HG03097 (cell line): ENCODE results near the gene SLC16A8.
"Not testable (repeated sequence)": the region's sequence is repeated elsewhere in the genome, so short reads cannot be mapped to it uniquely, and the experiment has no call there.

Source experiments
- ATAC-seq: cut with Tn5 transposase; IDR thresholded peaks from one replicate; pipeline ENCODE4 v1.9.1; 2021; ENCODE audit not compliant: unreplicated experiment, low FRiP score

Gene SLC16A8

DNA sequence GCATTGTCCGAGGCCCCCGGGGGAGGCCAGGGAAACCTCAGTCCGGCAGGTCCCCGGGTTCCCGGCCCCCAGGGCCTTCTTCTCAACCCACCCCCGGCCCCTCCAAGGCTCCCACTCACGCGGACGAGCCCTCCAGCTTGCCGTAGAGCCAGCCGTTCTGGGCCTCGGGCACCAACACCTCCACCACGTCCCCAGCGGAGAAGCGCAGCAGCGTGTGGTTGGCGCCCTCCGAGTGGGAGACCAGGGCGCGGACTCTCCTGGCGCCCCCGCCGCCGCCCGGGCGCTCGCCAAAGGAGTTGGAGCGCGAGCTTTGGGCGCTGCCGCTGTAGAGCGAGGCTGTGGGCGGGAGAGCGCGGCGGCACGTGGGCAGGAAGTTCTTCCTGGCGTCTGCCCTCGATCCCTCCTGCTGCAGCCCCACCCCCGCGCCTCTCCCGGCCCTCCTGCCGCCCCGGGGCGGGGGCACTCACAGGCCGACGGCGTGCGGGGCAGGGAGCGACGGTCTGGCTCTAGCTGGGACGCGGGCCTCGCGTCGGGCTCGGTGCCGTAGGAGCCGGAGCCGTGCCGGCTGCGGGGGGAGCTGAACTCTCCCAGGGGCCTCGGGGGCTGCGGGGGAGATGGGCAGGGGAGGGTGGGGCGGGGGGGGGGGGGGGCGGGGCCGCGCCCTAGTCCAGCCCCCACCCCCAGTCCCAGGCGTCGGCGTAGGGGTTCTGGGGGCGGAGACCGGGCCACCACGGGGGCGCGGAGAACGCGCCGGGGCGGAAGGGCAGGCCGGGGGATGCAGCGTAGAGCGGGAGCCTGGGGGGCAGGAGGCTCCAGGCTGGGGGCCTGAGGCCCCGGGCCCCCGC, 4.9 kb upstream of the SLC16A8 start:
- ATAC-seq, result no peak

DNA sequence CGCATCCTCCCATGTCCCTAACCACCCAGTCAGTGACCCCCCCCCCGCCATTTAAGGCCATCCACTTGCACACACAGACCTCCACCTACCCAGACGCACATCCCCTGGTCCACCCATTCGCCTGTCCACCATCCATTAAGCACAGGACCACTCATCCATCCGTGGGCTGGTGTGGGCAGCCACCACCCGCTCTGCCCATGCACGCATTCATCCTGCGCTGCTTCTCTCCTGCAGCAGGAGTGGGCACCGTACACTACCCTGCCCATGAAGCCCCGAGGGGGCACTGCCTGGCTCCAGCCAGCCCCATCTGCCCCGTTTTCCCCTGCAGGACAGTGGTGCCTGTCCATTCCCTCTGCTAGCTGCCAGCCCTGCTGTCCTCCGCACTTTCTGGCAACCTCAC, 3.9 kb upstream of the SLC16A8 start:
- ATAC-seq, result no peak

DNA sequence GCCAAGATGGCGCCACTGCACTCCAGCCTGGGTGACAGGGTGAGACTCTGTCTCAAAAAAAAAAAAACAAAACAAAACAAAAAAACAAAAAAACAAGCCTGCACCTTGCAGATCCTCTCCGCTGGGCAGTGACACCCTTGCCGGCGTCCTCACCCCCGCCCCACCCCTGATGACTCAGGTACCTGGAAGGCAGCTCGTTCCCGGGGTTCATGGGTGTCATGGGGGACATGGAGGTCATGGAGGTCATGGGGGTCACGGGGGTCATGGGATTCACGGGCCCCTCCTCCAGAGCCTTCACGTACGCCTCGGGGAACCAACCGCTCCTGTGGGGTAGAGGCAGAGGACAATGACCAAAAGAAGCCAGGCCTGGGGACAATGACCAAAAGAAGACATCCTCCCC, 3.0 kb upstream of the SLC16A8 start:
- no peak for ATAC-seq

DNA sequence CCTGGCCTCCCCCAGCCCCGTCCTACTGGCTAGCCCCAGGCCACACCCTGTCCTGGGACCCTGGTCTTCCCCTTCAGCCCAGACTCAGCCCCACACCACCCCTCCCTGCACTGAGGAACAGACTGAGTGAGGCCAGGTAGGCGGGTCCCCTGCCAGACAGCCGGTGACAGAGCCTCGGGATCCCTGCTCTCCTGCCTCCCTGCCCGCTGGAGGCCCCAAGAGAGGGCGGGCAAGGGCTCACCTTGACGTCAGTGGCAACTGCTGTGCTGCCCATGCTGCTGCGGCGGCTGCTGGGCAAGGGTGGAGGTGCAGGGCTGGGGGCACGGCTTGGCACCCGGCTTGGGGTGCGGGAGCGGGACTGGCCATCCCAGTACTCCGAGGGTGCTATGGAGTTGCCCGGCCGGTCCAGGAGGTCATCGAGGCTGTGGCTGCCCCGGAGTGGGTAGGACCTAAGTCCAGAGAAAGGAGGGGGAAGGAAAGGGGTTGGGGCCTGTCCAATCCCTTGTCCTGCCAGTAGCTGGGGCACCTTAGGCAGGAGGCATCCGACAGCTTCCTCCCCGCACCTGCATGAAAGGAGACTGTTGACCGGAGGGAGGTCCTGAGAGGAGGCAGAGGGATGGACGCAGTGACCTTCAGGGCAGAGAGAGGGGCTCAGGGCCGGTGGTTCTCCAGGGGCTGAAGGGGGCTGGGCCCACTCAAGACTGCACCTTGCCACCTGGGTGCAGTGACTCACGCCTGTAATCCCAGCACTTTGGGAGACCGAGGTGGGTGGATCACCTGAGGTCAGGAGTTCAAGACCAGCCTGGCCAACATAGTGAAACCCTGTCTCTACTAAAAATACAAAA, 2.2 kb upstream of the SLC16A8 start:
- ATAC-seq, result no peak

DNA sequence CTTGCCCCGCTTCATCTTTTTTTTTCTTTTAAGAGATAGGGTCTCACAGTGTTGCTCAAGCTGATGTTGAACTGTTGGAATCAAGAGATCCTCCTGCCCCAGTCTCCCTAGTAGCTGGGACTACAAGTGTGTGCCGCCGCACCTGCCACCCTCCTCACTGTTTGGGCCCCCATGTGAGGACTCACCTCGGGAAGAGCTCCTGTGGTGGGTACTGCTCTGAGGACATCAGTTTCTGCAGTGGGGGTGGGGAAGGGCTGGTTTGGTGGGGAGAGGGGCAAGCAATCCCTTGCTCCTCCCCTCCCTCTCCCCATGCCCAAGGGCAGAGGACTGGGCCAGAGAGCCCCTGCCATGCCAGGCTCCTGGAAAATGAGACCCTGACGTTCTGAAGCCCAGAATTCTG, 1.5 kb upstream of the SLC16A8 start:
- ATAC-seq, result no peak

DNA sequence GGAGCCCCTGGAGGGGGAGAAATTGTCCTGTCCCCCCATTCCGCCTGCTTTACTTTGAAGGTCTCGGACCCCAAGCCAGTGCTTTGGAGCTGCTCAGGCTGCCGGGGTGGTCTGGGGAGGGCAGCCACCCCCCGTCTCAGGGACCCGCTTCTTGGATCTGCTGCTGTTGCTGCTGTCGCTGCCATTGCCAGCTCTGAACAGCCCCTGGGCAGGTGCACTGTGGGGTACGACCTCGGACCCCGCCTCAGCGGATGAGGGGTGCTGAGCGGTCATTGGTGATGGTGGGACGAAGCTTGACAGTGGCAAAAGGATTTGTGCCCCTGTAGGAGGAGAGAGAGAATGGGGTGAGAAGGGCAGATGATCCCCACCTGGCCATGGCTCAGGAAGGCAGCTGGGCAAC, 1.1 kb upstream of the SLC16A8 start:
- no peak for ATAC-seq

DNA sequence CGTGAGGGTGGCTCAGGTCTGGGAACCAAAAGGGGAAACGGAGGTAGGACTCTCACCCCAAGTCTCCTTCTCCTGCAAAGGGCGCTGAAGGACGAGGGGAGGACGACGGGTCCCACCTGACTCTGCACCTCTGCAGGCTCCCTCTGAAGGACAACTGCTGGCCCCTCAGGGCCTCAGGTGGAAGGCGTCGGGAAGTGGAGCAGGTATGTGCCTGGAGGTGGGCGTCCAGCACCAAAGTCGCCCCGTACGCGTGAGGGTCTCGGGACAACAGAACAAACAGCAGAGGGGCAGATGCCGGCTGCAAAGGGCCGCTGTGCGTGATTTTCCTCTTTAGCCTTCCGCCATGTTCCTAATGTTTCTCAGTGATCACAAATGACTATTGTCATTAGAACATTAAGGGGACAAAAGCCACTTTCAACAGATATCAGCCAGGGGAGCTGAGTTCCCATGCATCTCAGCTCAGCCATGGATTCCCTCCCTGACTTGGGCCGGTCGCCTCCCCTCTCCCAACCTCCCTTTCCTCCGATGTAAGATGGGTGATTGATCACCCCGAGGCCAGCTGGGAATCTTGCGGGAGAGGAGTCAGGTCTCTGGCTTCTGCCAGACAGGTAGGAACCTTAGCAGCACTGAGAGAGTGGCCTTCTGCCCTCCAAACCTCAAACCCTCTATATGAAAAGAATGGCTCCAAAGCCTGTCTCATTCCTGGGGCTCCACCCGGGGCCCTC, 836 bp downstream of the SLC16A8 start:
- no peak for ATAC-seq

DNA sequence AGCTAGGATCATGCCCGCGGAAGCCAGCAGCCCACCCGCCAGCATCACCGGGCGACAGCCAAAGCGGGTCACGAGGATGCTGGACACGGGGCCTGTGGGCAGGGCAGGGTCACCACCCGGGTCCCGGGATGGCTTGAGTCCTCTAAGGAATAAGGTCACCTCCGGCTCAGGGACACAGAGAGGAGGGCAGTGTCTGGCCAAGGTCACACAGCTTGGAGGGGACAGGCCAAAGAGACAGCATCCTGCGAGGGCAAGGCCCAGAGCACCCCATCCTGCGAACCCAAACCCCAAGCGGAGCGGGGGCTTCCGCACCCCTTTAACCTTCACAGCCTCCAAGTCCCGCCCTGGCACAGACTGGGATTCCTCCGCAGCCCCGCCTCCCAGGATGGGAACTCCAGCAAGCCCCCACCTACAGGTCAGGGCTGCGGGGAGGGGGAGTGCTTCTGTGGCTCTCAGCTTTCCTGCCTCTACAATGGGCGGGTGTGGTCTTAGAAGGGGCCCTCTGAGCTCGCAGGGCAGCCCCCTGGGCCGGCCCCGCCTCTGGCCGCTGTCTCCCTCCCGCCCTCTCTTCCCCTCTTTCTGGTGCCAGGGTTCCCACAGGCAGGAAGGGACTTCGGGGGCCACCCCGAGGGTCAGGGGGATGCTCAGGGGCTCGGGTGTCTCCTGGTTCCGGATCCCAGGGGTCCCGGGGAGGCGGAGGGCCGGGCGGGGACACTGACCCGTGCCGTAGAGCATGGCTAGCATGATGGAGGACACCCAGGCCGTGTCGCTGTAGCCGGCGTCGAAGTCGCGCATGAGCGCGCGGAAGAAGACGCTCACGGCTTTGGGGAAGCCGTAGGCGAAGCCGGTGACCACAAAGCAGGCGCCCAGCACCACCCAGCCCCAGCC, 1.8 kb downstream of the SLC16A8 start:
- ATAC-seq, result no peak

DNA sequence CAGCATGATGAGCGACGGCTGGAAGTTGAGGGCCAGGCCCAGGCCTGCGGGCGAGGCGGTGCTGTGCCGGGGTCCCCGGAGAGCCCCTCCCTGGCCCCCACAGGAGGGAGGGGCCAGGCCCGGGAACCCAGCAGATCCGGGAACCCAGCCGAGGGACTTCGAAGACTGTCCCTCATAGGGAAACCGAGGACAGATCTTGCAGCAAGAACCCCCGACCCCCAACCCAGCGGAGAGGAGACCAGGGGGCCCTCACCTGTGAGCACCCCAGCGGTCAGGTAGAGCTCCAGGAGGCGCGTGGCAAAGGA, 2.4 kb downstream of the SLC16A8 start:
- no peak for ATAC-seq

DNA sequence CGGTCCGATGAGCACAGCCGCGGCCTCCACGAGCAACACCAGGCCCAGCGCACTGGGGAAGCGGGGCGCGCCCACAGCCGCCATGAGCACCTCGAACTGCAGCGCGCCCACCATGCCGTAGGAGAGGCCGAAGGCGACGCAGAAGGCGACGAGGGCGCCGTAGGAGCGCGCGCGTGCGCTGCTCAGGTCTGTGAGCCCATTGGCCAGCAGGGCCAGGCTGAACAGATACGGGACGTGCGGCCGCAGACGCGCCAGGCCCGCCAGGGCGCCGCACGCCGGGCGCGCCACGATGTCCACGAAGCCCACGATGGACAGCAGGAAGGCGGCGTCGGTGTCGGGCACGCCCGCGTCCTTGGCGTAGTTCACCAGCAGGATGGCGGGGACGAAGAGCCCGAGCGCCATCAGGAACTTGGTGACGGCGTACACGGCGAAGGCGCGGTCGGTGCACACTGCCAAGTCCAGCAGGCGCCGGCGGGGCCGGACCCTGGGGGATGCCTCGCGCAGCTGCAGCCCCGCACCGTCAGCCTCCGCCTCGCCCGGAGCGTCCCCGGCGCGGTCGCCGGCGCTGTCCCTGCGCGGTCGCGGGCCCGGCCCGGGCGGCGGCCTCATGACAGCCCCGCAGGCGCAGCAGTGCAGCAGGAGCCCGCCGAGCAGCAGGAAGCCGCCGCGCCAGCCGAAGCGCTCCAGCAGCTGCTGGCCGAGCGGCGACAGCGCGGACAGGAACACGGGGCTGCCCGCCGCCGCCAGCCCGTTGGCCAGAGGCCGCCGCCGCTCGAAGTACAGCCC, 2.9 kb downstream of the SLC16A8 start:
- ATAC-seq, result no peak

DNA sequence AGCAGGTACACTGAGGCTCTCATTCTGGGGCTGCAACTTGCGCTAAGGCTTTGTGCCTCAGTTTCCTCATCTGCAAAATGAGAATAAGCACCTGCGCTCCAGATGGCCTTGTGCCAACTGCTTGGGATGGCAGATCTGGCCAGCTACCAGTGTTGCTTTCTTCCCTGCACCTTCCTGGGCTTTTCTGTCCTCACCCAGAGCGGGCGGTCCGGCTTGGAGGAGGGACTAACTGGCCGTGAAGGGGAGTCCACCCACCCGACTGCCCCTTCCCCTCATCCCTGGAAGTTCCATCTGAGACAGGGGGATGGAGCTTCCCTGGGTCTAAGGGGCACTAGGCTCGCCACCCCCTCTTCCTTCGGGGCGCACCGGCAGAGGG, 3.5 kb downstream of the SLC16A8 start:
- no peak for ATAC-seq

DNA sequence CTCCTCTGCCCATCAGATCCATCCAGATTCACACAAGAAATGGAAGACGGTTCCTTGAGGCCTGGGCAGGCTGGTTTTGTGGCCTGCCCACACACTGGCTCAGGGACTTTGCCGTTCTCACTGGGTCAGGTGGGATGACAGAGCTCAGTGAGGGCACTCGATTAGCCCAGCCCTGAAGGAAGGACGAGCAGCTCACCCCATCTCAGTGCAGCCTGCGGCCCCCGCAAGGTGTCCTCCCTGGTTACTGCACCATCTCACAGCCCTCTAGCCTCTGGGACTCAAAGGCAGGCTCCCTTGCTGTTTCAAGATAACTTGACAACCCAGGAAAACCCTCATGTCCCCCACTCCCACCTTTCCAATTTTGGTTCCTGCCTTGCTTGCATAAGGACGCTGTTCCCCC, 4.2 kb downstream of the SLC16A8 start:
- ATAC-seq, result no peak

DNA sequence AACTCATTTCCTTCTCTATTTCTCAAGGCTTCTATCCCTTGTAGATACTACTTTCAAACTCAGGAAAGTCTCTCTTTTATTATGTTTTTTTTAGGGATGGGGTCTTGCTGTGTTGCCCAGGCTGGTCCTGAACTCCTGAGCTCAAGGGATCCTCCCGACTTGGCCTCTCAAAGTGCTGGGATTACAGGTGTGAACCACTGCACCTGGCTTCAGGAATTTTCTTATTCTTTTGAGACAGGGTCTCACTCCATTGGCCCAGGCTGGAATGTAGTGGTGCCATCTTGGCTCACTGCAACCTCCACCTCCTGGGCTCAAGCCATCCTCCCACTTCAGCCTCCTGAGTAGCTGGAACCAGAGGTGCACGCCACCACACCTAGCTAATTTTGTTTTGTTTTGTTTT, 4.8 kb downstream of the SLC16A8 start:
- not testable (repeated sequence) for ATAC-seq

DNA sequence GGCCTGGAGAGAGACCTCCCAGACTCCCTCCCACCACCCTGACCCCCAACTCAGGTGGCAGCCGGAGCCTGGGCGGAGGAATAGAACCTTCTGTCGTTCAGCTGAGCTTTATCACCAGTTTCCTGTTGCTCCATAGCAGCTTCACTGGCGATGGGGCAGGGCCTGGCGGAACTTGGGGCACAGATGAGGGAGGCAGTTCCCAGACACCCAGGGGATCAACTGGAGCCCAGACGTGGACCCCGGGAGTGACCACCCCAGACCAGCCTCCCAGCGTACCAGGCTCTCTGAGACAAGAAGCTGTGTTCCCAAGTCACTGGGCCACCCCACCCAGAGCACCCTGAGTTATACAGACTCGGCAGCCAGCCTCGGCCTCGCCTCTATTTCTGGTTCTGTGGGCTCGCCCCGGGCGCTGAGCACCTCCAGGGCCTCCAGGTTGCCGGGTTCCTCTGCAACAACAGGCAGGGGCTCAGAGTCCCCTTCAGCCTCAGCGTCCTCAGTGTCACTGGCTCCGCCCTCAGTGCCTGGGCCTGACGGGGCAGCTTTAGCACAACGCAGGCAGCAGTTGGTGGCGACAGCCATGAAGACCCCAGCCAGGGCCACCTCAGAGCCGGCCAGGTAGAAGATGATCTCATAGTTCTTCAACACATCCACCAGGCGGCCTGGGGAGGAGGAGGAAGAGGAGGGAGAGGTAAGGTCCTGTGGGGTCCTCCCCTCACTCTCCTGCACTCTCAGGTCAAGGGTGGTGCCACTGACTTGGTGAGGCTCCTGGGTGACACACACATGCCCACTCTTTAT, 5.7 kb downstream of the SLC16A8 start:
- no peak for ATAC-seq

DNA sequence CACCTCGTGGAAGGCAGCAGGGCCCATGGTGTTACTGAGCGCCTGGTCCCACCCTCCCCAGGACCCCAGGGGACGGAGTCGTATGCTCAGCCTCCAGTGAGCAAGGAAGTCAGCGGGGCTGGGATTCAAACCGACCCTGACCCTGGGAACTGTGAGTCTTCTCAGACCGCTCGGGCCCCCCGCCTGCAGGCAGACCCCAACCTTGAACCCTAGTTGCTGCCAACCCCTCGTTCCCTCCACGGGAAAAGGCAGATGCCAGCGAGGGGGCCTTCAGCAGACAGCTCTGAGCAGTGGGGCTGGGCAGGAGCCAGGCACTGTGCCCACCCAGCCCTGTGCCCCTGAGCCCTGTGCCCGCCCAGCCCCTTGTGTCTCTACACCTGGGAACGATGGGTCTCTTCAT, 6.4 kb downstream of the SLC16A8 start:
- no peak for ATAC-seq

DNA sequence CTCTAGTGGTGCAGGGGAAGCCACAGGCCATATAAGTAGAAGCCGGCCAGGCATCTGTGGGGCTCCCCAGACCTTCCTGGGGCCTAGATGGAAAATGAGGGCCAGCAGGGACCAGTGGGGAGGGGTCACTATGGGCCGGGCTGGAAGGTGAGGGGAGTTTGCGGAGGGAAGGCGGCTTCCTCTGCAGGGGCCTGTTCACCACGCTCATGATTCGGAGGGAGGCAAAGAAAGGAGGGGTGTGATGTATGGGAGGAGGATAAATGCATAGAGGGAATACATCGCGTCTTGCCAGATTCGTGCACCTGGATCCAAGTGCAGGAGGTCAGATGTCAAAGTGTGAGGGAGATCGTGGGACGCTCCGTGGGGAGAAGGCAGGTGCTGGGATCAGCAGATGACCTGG, 6.9 kb downstream of the SLC16A8 start:
- ATAC-seq, result no peak

DNA sequence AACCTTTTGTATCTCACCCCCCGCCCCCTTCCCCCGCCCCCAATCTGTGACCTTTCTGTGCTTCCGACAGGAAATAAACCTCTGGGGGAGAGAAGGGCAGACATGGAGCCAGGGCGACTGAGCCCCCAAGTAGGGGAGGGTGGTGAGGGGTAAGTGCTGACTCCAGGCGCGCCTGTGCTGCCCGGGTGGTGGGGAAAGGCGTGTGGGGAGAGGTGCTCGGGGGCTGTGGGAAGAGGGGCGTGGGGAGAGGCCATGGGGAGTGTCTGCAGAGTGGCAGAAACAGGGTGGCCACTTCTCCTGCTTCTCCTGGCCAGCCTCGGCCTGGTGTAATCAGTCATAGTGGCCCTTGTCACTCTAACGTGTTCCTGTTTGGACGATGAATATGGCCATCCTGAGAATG, 8.0 kb downstream of the SLC16A8 start:
- no peak for ATAC-seq

DNA sequence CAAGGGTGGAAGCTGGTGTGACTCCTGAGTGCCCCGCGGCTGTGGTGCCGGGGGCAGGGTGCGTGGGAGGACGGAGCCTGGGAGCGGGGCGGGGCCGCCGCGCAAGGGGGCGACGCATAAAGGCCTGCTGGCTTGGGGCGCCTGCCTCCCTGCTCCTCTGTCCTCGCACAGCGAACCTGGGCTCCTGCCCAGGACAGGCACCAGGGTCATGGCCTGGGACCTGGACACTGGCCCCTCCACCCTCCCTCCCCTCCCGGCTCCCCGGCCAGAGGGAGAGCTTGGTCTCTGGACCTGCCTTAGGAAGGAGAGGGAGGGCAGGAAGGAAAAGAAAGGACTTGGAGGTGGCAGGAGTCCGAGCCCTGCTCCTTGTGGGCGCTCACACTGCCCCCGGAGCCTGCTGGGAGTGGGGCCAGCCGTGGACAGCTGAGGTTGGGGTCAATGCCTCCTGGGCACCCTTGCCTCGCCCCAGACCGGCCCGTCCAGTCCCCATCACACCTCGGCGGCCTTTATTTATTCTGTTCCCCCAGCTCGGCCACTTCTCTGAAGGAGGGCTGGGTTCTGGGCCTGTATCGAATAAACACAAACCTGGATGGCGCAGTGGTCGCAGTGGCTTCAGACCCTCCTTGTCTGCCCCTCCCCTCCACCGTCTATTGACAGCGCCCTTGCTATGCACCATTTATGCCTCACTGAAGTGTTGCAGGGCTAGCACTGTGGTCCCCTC, 8.7 kb downstream of the SLC16A8 start:
- ATAC-seq, result no peak
